ENCODE data around the gene NIN. TPM values are rescaled to one million over a fixed set of nuclear protein-coding genes. Genes with fewer than 3 reads are reported as not detected.

Gene NIN
- total RNA-seq, 4 donors from 2014 or later = 24.1 to 35.7 (median 30.7) TPM

DNA sequence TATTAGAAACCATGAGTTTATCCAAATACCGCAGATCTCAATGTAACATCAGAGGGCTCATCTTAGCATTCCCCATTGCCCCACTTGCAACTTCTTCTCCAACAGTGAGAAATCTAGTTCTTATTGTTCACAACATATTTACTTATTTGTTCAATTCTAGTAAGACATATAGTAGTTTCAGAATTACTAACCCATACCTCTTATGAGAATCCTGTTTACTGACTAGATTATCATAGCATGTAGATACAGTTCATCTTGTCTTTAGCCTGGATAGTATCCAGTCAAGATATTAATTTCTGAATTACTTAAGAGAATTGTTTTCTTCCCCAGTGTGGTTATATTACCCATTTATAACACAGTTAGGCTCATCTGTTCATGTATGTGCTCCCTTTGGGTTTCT is 80.6 kb downstream of the NIN start:
- Histone ChIP-seq H3K4me1 (no peaks in the 10 kb centered on the region), H3K27ac (no peak overlapping the region), H3K9me3 (peaks cover 0 to 12% (median 0%) of the 10 kb centered on the region in 4 donors), H3K36me3 (peaks cover 0 to 87% (median 16%) of the 10 kb centered on the region in 3 donors), H3K4me3 (no peak overlapping the region), H3K27me3 (no peaks in the 10 kb centered on the region)
- no peak for DNase-seq (ENCODE audit: low spot score in 2 of 2)
- TF ChIP-seq, protein P1, sequence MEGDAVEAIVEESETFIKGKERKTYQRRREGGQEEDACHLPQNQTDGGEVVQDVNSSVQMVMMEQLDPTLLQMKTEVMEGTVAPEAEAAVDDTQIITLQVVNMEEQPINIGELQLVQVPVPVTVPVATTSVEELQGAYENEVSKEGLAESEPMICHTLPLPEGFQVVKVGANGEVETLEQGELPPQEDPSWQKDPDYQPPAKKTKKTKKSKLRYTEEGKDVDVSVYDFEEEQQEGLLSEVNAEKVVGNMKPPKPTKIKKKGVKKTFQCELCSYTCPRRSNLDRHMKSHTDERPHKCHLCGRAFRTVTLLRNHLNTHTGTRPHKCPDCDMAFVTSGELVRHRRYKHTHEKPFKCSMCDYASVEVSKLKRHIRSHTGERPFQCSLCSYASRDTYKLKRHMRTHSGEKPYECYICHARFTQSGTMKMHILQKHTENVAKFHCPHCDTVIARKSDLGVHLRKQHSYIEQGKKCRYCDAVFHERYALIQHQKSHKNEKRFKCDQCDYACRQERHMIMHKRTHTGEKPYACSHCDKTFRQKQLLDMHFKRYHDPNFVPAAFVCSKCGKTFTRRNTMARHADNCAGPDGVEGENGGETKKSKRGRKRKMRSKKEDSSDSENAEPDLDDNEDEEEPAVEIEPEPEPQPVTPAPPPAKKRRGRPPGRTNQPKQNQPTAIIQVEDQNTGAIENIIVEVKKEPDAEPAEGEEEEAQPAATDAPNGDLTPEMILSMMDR (IDR thresholded peaks at IDR 0.05) = no peak
- TF ChIP-seq EP300 (IDR thresholded peaks at IDR 0.05) (no peak), POLR2A (IDR thresholded peaks at IDR 0.05) (no peak)
- 96 to 97% methylated on average over 1 of the region's 1 CpG for WGBS, 2 donors

- Histone ChIP-seq H3K36me3 (peaks cover 0 to 87% (median 9%) of the 10 kb centered on the region in 3 donors), H3K9me3 (peaks cover 0 to 12% (median 0%) of the 10 kb centered on the region in 4 donors), H3K4me1 (peaks cover 0 to 13% (median 0%) of the 10 kb centered on the region in 4 donors), H3K27ac (no peak overlapping the region), H3K4me3 (no peak overlapping the region), H3K27me3 (no peaks in the 10 kb centered on the region)
- DNase-seq (ENCODE audit: low spot score in 2 of 2) = no peak
- WGBS, 2 donors = 94 to 97% methylated on average over 5 of the region's 5 CpGs
- TF ChIP-seq POLR2A (IDR thresholded peaks at IDR 0.05) (no peak), EP300 (IDR thresholded peaks at IDR 0.05) (no peak)
- TF ChIP-seq, protein P1 (IDR thresholded peaks at IDR 0.05) = no peak
Observed at GRCh38 chr14:50745401-50746058, 85.4 kb downstream of the NIN start.

DNA sequence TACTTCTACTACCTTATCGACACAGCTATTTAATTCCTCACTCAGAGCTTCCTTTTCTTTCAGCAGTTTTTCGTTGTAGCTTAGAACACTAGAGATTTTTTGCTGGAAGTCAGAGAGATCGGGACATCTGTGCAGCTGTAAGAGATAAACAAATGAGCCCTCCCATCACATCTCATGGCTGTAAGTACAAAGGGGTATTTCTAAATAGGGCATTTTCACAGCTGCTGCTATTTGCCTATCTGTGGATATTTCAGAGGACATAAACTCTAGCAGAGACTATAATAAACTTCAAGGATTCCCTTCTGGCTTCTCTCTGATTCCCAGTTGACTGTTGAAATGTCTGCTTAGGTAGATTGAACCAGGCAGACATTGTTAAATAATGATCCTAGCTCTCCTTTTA is 86.7 kb downstream of the NIN start:
- Histone ChIP-seq H3K4me1 (peaks cover 0 to 24% (median 3%) of the 10 kb centered on the region in 4 donors), H3K27ac (no peak overlapping the region), H3K9me3 (peaks cover 0 to 5% (median 0%) of the 10 kb centered on the region in 4 donors), H3K27me3 (no peaks in the 10 kb centered on the region), H3K36me3 (peaks cover 0 to 74% (median 9%) of the 10 kb centered on the region in 3 donors), H3K4me3 (no peak overlapping the region)
- DNase-seq (ENCODE audit: low spot score in 2 of 2) = no peak
- WGBS, 2 donors = 48 to 54% methylated on average over 3 of the region's 3 CpGs
- TF ChIP-seq, protein P1 (IDR thresholded peaks at IDR 0.05) = no peak
- TF ChIP-seq EP300 (IDR thresholded peaks at IDR 0.05) (no peak), POLR2A (IDR thresholded peaks at IDR 0.05) (no peak)

DNA sequence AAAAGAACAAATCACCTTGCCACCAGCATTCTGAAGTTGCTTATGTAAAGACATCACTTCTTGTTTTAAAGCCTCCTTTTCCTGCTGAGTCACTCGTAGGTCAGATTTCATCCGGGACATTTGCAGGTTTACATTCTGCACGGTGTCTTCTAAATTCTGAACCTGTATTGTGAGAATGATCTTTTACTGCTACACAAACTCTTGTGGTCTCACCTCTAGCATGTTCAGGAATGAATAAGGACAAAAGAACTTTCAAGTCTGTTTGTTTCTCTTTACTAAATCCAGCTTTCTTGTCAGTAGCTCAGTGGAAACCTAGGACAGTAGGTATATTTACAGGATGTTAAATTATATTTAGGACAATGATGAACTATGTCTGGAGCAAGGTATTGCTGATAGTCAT is 89.4 kb downstream of the NIN start:
- no peak for DNase-seq (ENCODE audit: low spot score in 2 of 2)
- WGBS, 2 donors = 69 to 70% methylated on average over 3 of the region's 3 CpGs
- Histone ChIP-seq H3K4me3 (no peak overlapping the region), H3K36me3 (peaks cover 0 to 68% (median 0%) of the 10 kb centered on the region in 3 donors), H3K4me1 (peaks cover 0 to 25% (median 3%) of the 10 kb centered on the region in 4 donors), H3K9me3 (no peaks in the 10 kb centered on the region), H3K27me3 (no peaks in the 10 kb centered on the region), H3K27ac (no peak overlapping the region)
- TF ChIP-seq, protein P1 (IDR thresholded peaks at IDR 0.05) = no peak
- TF ChIP-seq EP300 (IDR thresholded peaks at IDR 0.05) (no peak), POLR2A (IDR thresholded peaks at IDR 0.05) (no peak)

- Histone ChIP-seq H3K4me1 (peaks cover 0 to 25% (median 3%) of the 10 kb centered on the region in 4 donors), H3K27ac (peak overlapping the region in 2 of 4 donors; percentile 37 to 63), H3K4me3 (no peak overlapping the region), H3K36me3 (peaks cover 0 to 66% (median 0%) of the 10 kb centered on the region in 3 donors), H3K27me3 (no peaks in the 10 kb centered on the region), H3K9me3 (no peaks in the 10 kb centered on the region)
- DNase-seq (ENCODE audit: low spot score in 2 of 2) = no peak
- TF ChIP-seq POLR2A (IDR thresholded peaks at IDR 0.05) = no peak
- no peak for TF ChIP-seq EP300 (IDR thresholded peaks at IDR 0.05)
- TF ChIP-seq, protein P1 (IDR thresholded peaks at IDR 0.05) = no peak
Observed at GRCh38 chr14:50740856-50741255, 90.1 kb downstream of the NIN start.
